Natural killer cell treated with Interleukin-12 subunit alpha and Interleukin-12 subunit beta and Interleukin-15 and Interleukin-18, amount 100 ng/mL, for 72 hours (primary cell): Measurements from ENCODE around the gene MACROD2. TPM values are rescaled to one million over a fixed set of nuclear protein-coding genes. Genes with fewer than 3 reads are reported as not detected.

Experiments used
- ATAC-seq, 2 donors: fragments of 150-1000 bp; cut with Tn5 transposase in 1 of 2; sonication (Bioruptor Pico), chemical (Tn5 transposase) in 1 of 2; 2 replicates each; pipeline ENCODE4 v1.10.0; 2021
- DNase-seq: peaks from one replicate; pipeline ENCODE4 v3.0.0; 2022; ENCODE audit warnings: low spot score
- H3K27ac Mint-ChIP-seq, 2 donors: 1 replicate in 1 of 2; 2 replicates in 1 of 2; pipeline ENCODE4 v1.8.0; 2022; ENCODE audit warnings: mixed read lengths in 2 of 2, mild to moderate bottlenecking in 1 of 2, moderate library complexity in 1 of 2
- H3K27me3 Mint-ChIP-seq, 2 donors: 1 replicate in 1 of 2; 2 replicates in 1 of 2; pipeline ENCODE4 v1.8.0; 2022; ENCODE audit warnings: mixed read lengths in 2 of 2
- H3K36me3 Mint-ChIP-seq: one replicate; pipeline ENCODE4 v1.8.0; 2022; ENCODE audit warnings: mixed read lengths
- H3K4me1 Mint-ChIP-seq, 2 donors: 1 replicate in 1 of 2; 2 replicates in 1 of 2; pipeline ENCODE4 v1.8.0; 2022; ENCODE audit warnings: low read depth in 2 of 2, mixed read lengths in 2 of 2, mild to moderate bottlenecking in 1 of 2
- H3K4me3 Mint-ChIP-seq: one replicate; pipeline ENCODE4 v1.8.0; 2022; ENCODE audit warnings: mixed read lengths
- H3K9me3 Mint-ChIP-seq: 2 replicates; pipeline ENCODE4 v1.8.0; 2022; ENCODE audit warnings: mixed read lengths
- total RNA-seq, 2 donors: library from RNA; stranded (reverse); gene quantifications; one replicate each; pipeline ENCODE4 v1.2.3, GENCODE V29; 2022

MACROD2 gene
- total RNA-seq, 2 donors from 2014 or later, result not detected

- Mint-ChIP-seq H3K27me3 (no peaks in the 10 kb centered on the region), H3K9me3 (peaks cover 7% of the 10 kb centered on the region), H3K27ac (no peak overlapping the region), H3K36me3 (no peaks in the 10 kb centered on the region), H3K4me1 (no peaks in the 10 kb centered on the region), H3K4me3 (no peak overlapping the region)
- ATAC-seq (no peak), DNase-seq (no peak)
Observed at GRCh38 chr20:15622368-15622767, 1627.1 kb downstream of the MACROD2 start.

GRCh38 chr20:15623215-15623614, 1627.9 kb downstream of the MACROD2 start:
- no peaks in the 10 kb centered on the region for H3K27me3 Mint-ChIP-seq
- H3K27ac Mint-ChIP-seq, result no peak overlapping the region
- DNase-seq, result no peak
- peaks cover 7% of the 10 kb centered on the region for H3K9me3 Mint-ChIP-seq
- no peaks in the 10 kb centered on the region for H3K36me3 Mint-ChIP-seq
- no peaks in the 10 kb centered on the region for H3K4me1 Mint-ChIP-seq
- ATAC-seq, result no peak
- H3K4me3 Mint-ChIP-seq, result no peak overlapping the region

GRCh38 chr20:15625981-15626380, 1630.7 kb downstream of the MACROD2 start:
- H3K27ac Mint-ChIP-seq, result no peak overlapping the region
- peaks cover 11% of the 10 kb centered on the region for H3K9me3 Mint-ChIP-seq
- DNase-seq (no peak), ATAC-seq (no peak)
- no peak overlapping the region for H3K4me3 Mint-ChIP-seq
- no peaks in the 10 kb centered on the region for H3K27me3 Mint-ChIP-seq
- H3K4me1 Mint-ChIP-seq, result no peaks in the 10 kb centered on the region
- no peaks in the 10 kb centered on the region for H3K36me3 Mint-ChIP-seq

DNA sequence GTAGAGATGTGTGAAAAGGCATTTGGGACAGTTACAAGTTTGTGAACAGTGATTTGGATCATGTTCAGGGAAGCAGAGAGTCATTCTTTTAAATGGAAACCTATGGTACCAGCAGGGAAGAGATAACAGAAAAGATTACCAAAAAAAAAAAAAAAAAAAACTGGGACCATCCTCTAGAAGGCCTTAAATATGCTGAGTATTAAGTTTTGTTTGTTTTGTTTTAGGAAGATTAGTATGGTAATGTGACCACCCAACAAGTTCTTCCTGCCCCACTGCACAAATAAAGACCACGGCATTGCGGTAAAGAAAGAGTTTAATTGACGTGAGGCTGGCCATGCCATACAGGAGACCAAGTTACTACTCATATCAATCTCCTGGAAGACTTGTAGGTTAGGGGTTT, 1631.8 kb downstream of the MACROD2 start:
- Mint-ChIP-seq H3K4me1 (no peaks in the 10 kb centered on the region), H3K27me3 (no peaks in the 10 kb centered on the region), H3K9me3 (peaks cover 11% of the 10 kb centered on the region), H3K36me3 (no peaks in the 10 kb centered on the region), H3K27ac (no peak overlapping the region), H3K4me3 (no peak overlapping the region)
- DNase-seq (no peak), ATAC-seq (no peak)

DNA sequence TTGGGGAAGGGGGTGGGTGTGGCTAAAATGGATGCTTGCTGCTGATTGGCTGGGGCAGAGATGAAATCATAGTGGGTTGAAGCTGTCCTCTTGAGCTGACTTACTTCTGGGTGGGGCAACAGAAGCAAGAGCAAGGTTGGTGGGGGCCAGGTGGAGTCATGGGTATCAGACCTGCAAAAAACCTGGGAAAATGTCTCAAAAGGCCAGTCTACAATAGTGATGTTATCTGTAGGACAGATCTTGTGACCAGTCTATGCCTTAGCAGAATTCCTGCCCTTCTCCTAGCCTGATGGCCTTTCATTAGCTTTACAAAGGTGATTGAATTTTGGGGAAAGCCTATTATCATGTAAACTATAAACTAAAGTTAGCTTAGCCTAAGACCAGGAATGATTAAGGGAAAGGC, 1632.2 kb downstream of the MACROD2 start:
- DNase-seq (no peak), ATAC-seq (no peak)
- no peak overlapping the region for H3K4me3 Mint-ChIP-seq
- no peaks in the 10 kb centered on the region for H3K27me3 Mint-ChIP-seq
- H3K27ac Mint-ChIP-seq, result no peak overlapping the region
- H3K4me1 Mint-ChIP-seq, result no peaks in the 10 kb centered on the region
- H3K9me3 Mint-ChIP-seq, result peaks cover 11% of the 10 kb centered on the region
- no peaks in the 10 kb centered on the region for H3K36me3 Mint-ChIP-seq

DNA sequence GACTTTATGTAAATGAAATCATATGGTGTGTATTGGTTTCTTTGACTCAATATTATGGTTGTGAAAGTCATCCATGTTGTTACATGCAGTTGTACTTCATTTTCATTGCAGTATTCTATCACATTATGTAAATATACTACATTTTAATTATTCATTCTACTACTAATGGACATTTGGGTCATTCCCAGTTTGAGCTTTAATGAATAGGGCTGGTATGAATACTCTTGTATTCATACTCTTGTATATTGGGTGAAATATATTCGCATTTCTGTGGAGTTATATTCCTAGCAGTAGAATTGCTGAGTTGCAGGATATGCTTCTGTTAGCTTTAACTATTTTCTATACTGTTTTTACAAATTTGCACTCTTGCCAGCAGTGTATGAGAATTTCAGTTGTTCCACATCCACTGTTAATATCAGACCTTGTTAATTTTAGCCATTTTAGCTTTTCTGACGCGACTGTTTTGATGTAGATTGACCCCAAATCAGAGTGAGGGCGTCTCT, 1633.6 kb downstream of the MACROD2 start:
- no peak for DNase-seq
- Mint-ChIP-seq H3K36me3 (no peaks in the 10 kb centered on the region), H3K4me1 (no peaks in the 10 kb centered on the region), H3K27ac (no peak overlapping the region), H3K4me3 (no peak overlapping the region), H3K27me3 (no peaks in the 10 kb centered on the region), H3K9me3 (peaks cover 11% of the 10 kb centered on the region)
- no peak for ATAC-seq

DNA sequence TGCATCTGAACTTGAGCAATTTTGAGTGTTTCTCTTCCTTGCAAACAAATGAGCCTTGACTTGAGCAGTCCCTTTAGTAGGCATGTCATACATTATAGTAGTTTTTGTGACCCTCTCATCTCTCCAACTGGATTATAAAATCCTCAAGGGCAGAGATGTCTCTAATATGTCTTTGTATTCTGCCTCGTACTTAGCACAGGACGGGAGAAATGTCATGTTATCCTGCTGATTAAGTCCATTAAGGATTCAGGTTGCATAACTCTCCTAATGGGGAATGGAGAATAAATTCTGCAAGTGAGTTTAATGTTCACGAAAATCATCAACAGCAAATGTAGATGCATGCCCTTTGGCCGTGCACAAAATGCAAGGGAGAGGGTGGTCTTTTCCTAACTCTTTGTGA, 1635.0 kb downstream of the MACROD2 start:
- H3K4me3 Mint-ChIP-seq, result no peak overlapping the region

DNA sequence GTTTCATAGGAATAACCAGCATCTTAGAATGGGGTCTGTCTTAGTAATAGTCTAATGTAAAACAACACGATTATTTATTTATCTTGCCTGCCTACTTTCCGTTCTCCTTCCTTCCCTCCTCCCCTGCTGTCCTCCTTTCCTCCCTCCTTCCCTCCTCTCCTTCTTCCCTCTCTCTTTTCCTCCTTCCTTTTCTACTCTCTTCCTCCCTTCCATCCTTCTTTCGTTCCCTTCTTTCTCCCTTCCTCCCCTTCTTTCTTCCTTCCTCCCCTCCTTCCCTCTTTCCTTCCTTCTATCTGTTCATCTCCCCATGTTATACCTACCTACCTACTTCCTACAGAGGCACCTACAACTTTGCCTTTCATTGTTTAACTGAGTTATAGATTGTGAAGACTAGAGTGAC, 1637.4 kb downstream of the MACROD2 start:
- no peak overlapping the region for H3K4me3 Mint-ChIP-seq
- no peaks in the 10 kb centered on the region for H3K36me3 Mint-ChIP-seq
- H3K27me3 Mint-ChIP-seq, result no peaks in the 10 kb centered on the region
- H3K27ac Mint-ChIP-seq, result no peak overlapping the region
- no peak for ATAC-seq
- no peak for DNase-seq
- peaks cover 4% of the 10 kb centered on the region for H3K9me3 Mint-ChIP-seq
- no peaks in the 10 kb centered on the region for H3K4me1 Mint-ChIP-seq

More for the DNA sequence above, 1635.0 kb downstream of the MACROD2 start:
- Mint-ChIP-seq H3K9me3 (peaks cover 8% of the 10 kb centered on the region), H3K36me3 (no peaks in the 10 kb centered on the region), H3K27ac (no peak overlapping the region), H3K27me3 (no peaks in the 10 kb centered on the region), H3K4me1 (no peaks in the 10 kb centered on the region)
- DNase-seq (no peak), ATAC-seq (no peak)

- DNase-seq (no peak), ATAC-seq (no peak)
- Mint-ChIP-seq H3K27ac (no peak overlapping the region), H3K4me1 (no peaks in the 10 kb centered on the region), H3K36me3 (no peaks in the 10 kb centered on the region), H3K4me3 (no peak overlapping the region), H3K9me3 (peaks cover 4% of the 10 kb centered on the region), H3K27me3 (no peaks in the 10 kb centered on the region)
Observed at GRCh38 chr20:15634102-15634501, 1638.8 kb downstream of the MACROD2 start.

DNA sequence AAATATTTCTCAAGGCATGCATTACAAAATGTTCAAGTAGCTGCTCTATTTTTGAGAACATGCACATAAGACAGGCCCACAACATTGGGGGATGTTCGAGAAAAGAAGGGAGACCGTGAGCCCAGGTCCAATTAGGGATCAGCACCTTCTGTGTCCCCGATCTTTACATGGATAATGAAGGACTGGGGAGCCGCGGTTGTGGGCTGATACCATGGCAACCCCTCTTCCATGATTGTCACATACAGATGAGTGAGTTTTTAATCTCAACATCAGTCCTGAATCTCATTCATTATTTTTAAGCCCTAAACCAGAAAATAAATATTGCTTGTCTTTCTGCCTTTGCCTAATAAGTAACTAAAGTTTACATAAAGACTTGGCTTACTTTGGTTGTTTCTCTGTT, 1642.2 kb downstream of the MACROD2 start:
- Mint-ChIP-seq H3K4me3 (no peak overlapping the region), H3K27ac (no peak overlapping the region), H3K9me3 (no peaks in the 10 kb centered on the region), H3K36me3 (no peaks in the 10 kb centered on the region), H3K27me3 (no peaks in the 10 kb centered on the region), H3K4me1 (no peaks in the 10 kb centered on the region)
- ATAC-seq, result no peak
- DNase-seq, result no peak

GRCh38 chr20:15637950-15638754, 1642.8 kb downstream of the MACROD2 start:
- no peaks in the 10 kb centered on the region for H3K9me3 Mint-ChIP-seq
- no peak overlapping the region for H3K4me3 Mint-ChIP-seq
- no peaks in the 10 kb centered on the region for H3K27me3 Mint-ChIP-seq
- no peaks in the 10 kb centered on the region for H3K36me3 Mint-ChIP-seq
- ATAC-seq (no peak), DNase-seq (no peak)
- no peak overlapping the region for H3K27ac Mint-ChIP-seq
- H3K4me1 Mint-ChIP-seq, result no peaks in the 10 kb centered on the region

GRCh38 chr20:15638816-15639215, 1643.5 kb downstream of the MACROD2 start:
- H3K27ac Mint-ChIP-seq, result no peak overlapping the region
- no peaks in the 10 kb centered on the region for H3K4me1 Mint-ChIP-seq
- H3K27me3 Mint-ChIP-seq, result no peaks in the 10 kb centered on the region
- DNase-seq, result no peak
- H3K36me3 Mint-ChIP-seq, result no peaks in the 10 kb centered on the region
- H3K9me3 Mint-ChIP-seq, result no peaks in the 10 kb centered on the region
- ATAC-seq, result no peak
- no peak overlapping the region for H3K4me3 Mint-ChIP-seq

DNA sequence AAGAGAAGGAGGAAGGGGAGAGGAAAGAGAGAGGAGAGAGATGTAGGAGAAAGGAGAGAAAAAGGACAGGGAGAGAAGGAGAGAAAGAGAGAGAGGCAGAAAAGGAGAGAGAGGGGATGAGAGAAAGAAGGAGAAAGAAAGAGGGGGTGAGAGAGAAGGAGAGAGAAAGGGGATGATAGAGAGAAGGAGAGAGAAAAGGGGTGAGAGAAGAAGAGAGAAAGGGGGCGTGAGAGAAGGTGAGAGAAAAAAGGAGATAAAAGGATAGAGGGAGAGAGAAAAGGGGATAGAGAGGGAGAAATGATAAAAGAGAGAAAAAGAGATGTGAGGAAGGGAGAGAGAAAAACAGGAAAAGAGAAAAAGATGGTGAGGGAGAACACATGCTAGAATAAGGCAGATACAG, 1644.5 kb downstream of the MACROD2 start:
- H3K4me1 Mint-ChIP-seq, result no peaks in the 10 kb centered on the region
- no peak overlapping the region for H3K4me3 Mint-ChIP-seq
- H3K36me3 Mint-ChIP-seq, result no peaks in the 10 kb centered on the region
- H3K27ac Mint-ChIP-seq, result no peak overlapping the region
- no peaks in the 10 kb centered on the region for H3K27me3 Mint-ChIP-seq
- no peaks in the 10 kb centered on the region for H3K9me3 Mint-ChIP-seq
- DNase-seq, result no peak
- ATAC-seq, result no peak

DNA sequence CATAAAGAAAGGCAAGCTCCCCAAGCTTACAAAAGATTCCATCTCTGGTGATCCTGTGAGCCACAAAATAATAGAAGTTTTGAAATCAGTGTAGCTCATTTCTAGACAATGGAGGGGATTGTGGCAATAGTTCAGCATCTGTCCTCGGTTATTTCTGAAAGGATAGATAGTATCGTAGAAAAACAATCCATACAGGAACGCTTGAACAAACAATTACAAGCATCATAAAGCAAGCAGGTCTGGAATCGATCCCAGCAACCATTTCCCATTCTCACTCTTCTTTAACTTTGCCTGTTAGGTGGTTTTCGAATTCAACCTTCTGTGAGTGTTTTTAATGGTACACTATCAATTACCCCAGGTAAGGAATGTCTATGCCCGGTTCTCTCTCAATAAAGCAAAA, 1646.8 kb downstream of the MACROD2 start:
- DNase-seq (no peak), ATAC-seq (no peak)
- Mint-ChIP-seq H3K4me1 (no peaks in the 10 kb centered on the region), H3K27me3 (no peaks in the 10 kb centered on the region), H3K4me3 (no peak overlapping the region), H3K9me3 (peaks cover 2% of the 10 kb centered on the region), H3K27ac (no peak overlapping the region), H3K36me3 (no peaks in the 10 kb centered on the region)

GRCh38 chr20:15642676-15643075, 1647.4 kb downstream of the MACROD2 start:
- ATAC-seq (no peak), DNase-seq (no peak)
- no peak overlapping the region for H3K27ac Mint-ChIP-seq
- peaks cover 3% of the 10 kb centered on the region for H3K9me3 Mint-ChIP-seq
- no peaks in the 10 kb centered on the region for H3K36me3 Mint-ChIP-seq
- no peaks in the 10 kb centered on the region for H3K4me1 Mint-ChIP-seq
- H3K27me3 Mint-ChIP-seq, result no peaks in the 10 kb centered on the region
- no peak overlapping the region for H3K4me3 Mint-ChIP-seq
